Natural killer cell (primary cell): ENCODE results near the gene FUT6. TPM values are rescaled to one million over a fixed set of nuclear protein-coding genes. Genes with fewer than 3 reads are reported as not detected.
"Not testable (repeated sequence)": the region's sequence is repeated elsewhere in the genome, so short reads cannot be mapped to it uniquely, and the experiment has no call there.

Source experiments
- ATAC-seq, 3 donors: fragments of 150-1000 bp in 2 of 3; fragments of 200-7000 bp in 1 of 3; cut with Tn5 transposase; 1 replicate in 1 of 3; 2 replicates in 2 of 3; pipeline ENCODE4 v1.10.0; 2021; ENCODE audit warnings: mild to moderate bottlenecking in 2 of 3, moderate library complexity in 2 of 3
- DNase-seq, 2 donors: peaks; one replicate each; pipeline versions ENCODE4 v3.0.0 to v3.0.0-alpha.2; 2013 to 2021; ENCODE audit warnings: mixed read lengths in 1 of 2
- H3K27ac ChIP-seq: one replicate; pipeline ENCODE4 v1.5.1; 2013; ENCODE audit warnings: mild to moderate bottlenecking, low read length
- H3K27me3 ChIP-seq: one replicate; pipeline ENCODE4 v1.6.1; 2013; ENCODE audit warnings: low read length; ENCODE audit not compliant: control insufficient read depth, insufficient read depth
- H3K36me3 ChIP-seq: one replicate; pipeline ENCODE4 v1.6.1; 2013; ENCODE audit warnings: low read length; ENCODE audit not compliant: control insufficient read depth, insufficient read depth
- H3K4me1 ChIP-seq: one replicate; pipeline ENCODE4 v1.6.1; 2013; ENCODE audit warnings: low read length; ENCODE audit not compliant: control insufficient read depth, insufficient read depth
- H3K4me3 ChIP-seq: one replicate; pipeline ENCODE4 v1.5.1; 2013; ENCODE audit warnings: low read length
- H3K9me3 ChIP-seq: one replicate; pipeline ENCODE4 v1.6.1; 2013; ENCODE audit warnings: low read length; ENCODE audit not compliant: control insufficient read depth, insufficient read depth
- H3K27ac Mint-ChIP-seq, 2 donors: one replicate each; pipeline ENCODE4 v1.8.0; 2022; ENCODE audit warnings: mild to moderate bottlenecking in 2 of 2, mixed read lengths in 2 of 2, moderate library complexity in 1 of 2
- H3K27me3 Mint-ChIP-seq, 2 donors: one replicate each; pipeline ENCODE4 v1.8.0; 2022; ENCODE audit warnings: low read depth in 2 of 2, mixed read lengths in 2 of 2
- H3K36me3 Mint-ChIP-seq: one replicate; pipeline ENCODE4 v1.8.0; 2022; ENCODE audit warnings: mixed read lengths
- H3K4me1 Mint-ChIP-seq, 2 donors: one replicate each; pipeline ENCODE4 v1.8.0; 2022; ENCODE audit warnings: mixed read lengths in 2 of 2
- H3K4me3 Mint-ChIP-seq: one replicate; pipeline ENCODE4 v1.8.0; 2022; ENCODE audit warnings: mild to moderate bottlenecking, moderate library complexity, mixed read lengths
- H3K9me3 Mint-ChIP-seq, 2 donors: one replicate each; pipeline ENCODE4 v1.8.0; 2022; ENCODE audit warnings: mixed read lengths in 2 of 2
- WGBS: methylation state at CpG from one replicate; pipeline ENCODE4 v1.1.7; 2013; ENCODE audit warnings: missing lambda C conversion rate; ENCODE audit not compliant: insufficient coverage; 5-methylcytosine and 5-hydroxymethylcytosine counted together
- intact Hi-C: fragments of 100-400 bp; cut with micrococcal nuclease; formaldehyde crosslinking; loops from one replicate; pipeline ENCODE4 v1.14.2; 2022
- total RNA-seq, 4 donors: library from RNA; stranded (reverse); fragments of 120-200 nt in 1 of 4; gene quantifications; one replicate each; pipeline versions ENCODE4 v1.2.3 to v1.2.4, GENCODE V29; 2013 to 2022
- TF ChIP-seq, protein P1 (sequence below): fragments of 200-600 bp; IDR thresholded peaks from one replicate; pipeline ENCODE4 v1.8.0; 2022; ENCODE audit warnings: antibody characterized with exemption

Gene FUT6
- total RNA-seq, 3 donors from 2014 or later (not counting 1 experiment from before 2014, with no cell fraction given) = 0.34 TPM; not detected in 2

DNA sequence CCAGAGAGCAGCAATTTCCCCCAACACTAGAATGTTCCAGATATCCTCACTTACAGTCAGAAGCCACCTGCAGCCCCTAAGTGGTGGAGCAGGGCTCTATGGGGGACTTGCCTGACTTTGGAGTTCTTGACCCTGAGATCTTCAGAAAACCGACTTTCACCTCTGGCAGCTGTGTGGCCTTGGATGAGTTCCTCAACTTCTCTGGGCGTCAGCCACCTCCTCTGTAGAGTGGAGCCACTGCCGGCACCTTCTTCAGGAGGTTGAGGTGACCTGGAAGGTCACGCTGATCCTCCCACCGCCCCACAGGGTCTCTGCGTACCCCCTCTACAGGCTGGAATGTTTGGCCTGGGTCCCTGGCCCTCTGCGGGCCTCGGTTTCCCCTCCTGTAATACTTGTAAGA lies 37.9 kb upstream of the FUT6 start:
- H3K27me3 Mint-ChIP-seq = peaks cover 0 to 12% of the 10 kb centered on the region in 2 donors
- H3K4me3 ChIP-seq = no peak overlapping the region
- H3K27me3 ChIP-seq = peaks cover 5% of the 10 kb centered on the region
- intact Hi-C loops = no loop called here
- no peak overlapping the region for H3K27ac Mint-ChIP-seq
- no peak for DNase-seq
- 83% methylated on average over 8 of the region's 8 CpGs for WGBS
- no peaks in the 10 kb centered on the region for H3K4me1 ChIP-seq
- no peak overlapping the region for H3K4me3 Mint-ChIP-seq
- H3K36me3 Mint-ChIP-seq = no peaks in the 10 kb centered on the region
- H3K36me3 ChIP-seq = no peaks in the 10 kb centered on the region
- TF ChIP-seq, protein P1, sequence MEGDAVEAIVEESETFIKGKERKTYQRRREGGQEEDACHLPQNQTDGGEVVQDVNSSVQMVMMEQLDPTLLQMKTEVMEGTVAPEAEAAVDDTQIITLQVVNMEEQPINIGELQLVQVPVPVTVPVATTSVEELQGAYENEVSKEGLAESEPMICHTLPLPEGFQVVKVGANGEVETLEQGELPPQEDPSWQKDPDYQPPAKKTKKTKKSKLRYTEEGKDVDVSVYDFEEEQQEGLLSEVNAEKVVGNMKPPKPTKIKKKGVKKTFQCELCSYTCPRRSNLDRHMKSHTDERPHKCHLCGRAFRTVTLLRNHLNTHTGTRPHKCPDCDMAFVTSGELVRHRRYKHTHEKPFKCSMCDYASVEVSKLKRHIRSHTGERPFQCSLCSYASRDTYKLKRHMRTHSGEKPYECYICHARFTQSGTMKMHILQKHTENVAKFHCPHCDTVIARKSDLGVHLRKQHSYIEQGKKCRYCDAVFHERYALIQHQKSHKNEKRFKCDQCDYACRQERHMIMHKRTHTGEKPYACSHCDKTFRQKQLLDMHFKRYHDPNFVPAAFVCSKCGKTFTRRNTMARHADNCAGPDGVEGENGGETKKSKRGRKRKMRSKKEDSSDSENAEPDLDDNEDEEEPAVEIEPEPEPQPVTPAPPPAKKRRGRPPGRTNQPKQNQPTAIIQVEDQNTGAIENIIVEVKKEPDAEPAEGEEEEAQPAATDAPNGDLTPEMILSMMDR = no peak
- no peaks in the 10 kb centered on the region for H3K9me3 ChIP-seq
- no peaks in the 10 kb centered on the region for H3K9me3 Mint-ChIP-seq
- H3K27ac ChIP-seq = no peak overlapping the region
- no peak for ATAC-seq
- no peaks in the 10 kb centered on the region for H3K4me1 Mint-ChIP-seq

- H3K4me1 Mint-ChIP-seq, H3K4me1 ChIP-seq, H3K4me3 ChIP-seq, H3K27ac Mint-ChIP-seq, H3K27me3 ChIP-seq, H3K4me3 Mint-ChIP-seq, H3K27me3 Mint-ChIP-seq, H3K36me3 ChIP-seq, H3K27ac ChIP-seq, H3K36me3 Mint-ChIP-seq, ATAC-seq, intact Hi-C loops, H3K9me3 ChIP-seq, DNase-seq, H3K9me3 Mint-ChIP-seq: not testable (repeated sequence)
- WGBS = 90% methylated on average over 7 of the region's 7 CpGs
Measured at GRCh38 chr19:5874496-5874895, 35.0 kb upstream of the FUT6 start.

DNA sequence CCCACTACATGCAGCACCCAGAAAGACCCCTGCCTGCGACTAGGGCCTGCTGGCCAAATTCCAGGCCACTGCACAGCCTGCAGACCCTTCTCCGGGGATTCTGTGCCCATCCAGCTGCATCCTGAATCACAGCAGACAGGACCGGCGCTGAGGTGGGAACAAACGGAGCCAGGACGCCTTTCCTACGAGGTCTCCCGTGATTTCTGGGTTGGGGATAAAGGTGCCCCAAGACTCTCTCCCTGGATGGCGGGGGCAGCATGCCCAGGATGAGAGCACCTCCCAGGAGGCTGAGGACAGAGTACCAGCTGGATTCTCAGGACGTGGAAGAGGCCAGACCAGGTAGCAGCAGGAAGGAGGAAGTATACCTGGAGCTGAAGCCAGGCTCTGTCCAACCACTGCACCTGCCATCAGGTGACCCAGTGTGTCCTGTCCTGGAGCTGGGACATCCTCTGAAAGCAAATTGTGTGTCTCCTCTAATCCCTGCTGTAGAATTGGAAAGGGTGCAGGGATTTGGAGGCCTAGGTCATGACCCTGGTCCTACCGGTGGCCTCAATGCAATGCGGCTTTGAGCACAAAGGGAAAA lies 34.2 kb upstream of the FUT6 start:
- intact Hi-C loops = no loop called here
- peaks cover 0 to 6% of the 10 kb centered on the region in 2 donors for H3K27me3 Mint-ChIP-seq
- H3K36me3 Mint-ChIP-seq = no peaks in the 10 kb centered on the region
- H3K27me3 ChIP-seq = no peaks in the 10 kb centered on the region
- no peak overlapping the region for H3K27ac Mint-ChIP-seq
- WGBS = 92% methylated on average over 12 of the region's 12 CpGs
- ATAC-seq (no peak), DNase-seq (no peak)
- H3K4me1 ChIP-seq = no peaks in the 10 kb centered on the region
- H3K4me3 ChIP-seq = no peak overlapping the region
- no peaks in the 10 kb centered on the region for H3K36me3 ChIP-seq
- no peaks in the 10 kb centered on the region for H3K4me1 Mint-ChIP-seq
- H3K9me3 ChIP-seq = no peaks in the 10 kb centered on the region
- TF ChIP-seq, protein P1 = no peak
- H3K4me3 Mint-ChIP-seq = no peak overlapping the region
- H3K9me3 Mint-ChIP-seq = no peaks in the 10 kb centered on the region
- H3K27ac ChIP-seq = no peak overlapping the region

- TF ChIP-seq, protein P1 = no peak
- Mint-ChIP-seq H3K36me3 (no peaks in the 10 kb centered on the region), H3K9me3 (no peaks in the 10 kb centered on the region), H3K4me1 (peaks cover 1 to 2% of the 10 kb centered on the region in 2 donors), H3K4me3 (no peak overlapping the region), H3K27ac (no peak overlapping the region), H3K27me3 (no peaks in the 10 kb centered on the region)
- H3K9me3 ChIP-seq = no peaks in the 10 kb centered on the region
- intact Hi-C loops = no loop called here
- no peak for ATAC-seq
- H3K27me3 ChIP-seq = no peaks in the 10 kb centered on the region
- H3K27ac ChIP-seq = no peak overlapping the region
- H3K4me1 ChIP-seq = peaks cover 3% of the 10 kb centered on the region
- no peak overlapping the region for H3K4me3 ChIP-seq
- DNase-seq = no peak
- 86% methylated on average over 12 of the region's 12 CpGs for WGBS
- no peaks in the 10 kb centered on the region for H3K36me3 ChIP-seq
Measured at GRCh38 chr19:5870986-5871394, 31.5 kb upstream of the FUT6 start.
